Nephron progenitor cell (in vitro differentiated cells): ENCODE results near the gene MAP3K12.
A peak's percentile ranks its signal among the peaks of the same experiment; 100 is the strongest.

Experiments used
- DNase-seq: peaks from one replicate; pipeline ENCODE4 v3.0.0; 2021
- H3K27ac Mint-ChIP-seq: 2 replicates; pipeline ENCODE4 v1.8.0; 2021; ENCODE audit warnings: mild to moderate bottlenecking, moderate library complexity, mixed read lengths
- H3K27me3 Mint-ChIP-seq: 2 replicates; pipeline ENCODE4 v1.8.0; 2021; ENCODE audit warnings: mild to moderate bottlenecking, low read depth, mixed read lengths; ENCODE audit not compliant: poor library complexity
- H3K36me3 Mint-ChIP-seq: 2 replicates; pipeline ENCODE4 v1.8.0; 2021; ENCODE audit warnings: low read depth, mixed read lengths
- H3K4me1 Mint-ChIP-seq: 2 replicates; pipeline ENCODE4 v1.8.0; 2021; ENCODE audit warnings: mixed read lengths
- H3K4me3 Mint-ChIP-seq: 2 replicates; pipeline ENCODE4 v1.8.0; 2021; ENCODE audit warnings: mild to moderate bottlenecking, moderate library complexity, mixed read lengths
- H3K9me3 Mint-ChIP-seq: 2 replicates; pipeline ENCODE4 v1.8.0; 2021; ENCODE audit warnings: mild to moderate bottlenecking, moderate library complexity, mixed read lengths
- CTCF ChIP-seq: fragments of 200-600 bp; sonication (generic); IDR thresholded peaks from 2 replicates; pipeline ENCODE4 v1.5.0; 2021; ENCODE audit warnings: antibody characterized with exemption

MAP3K12 gene

GRCh38 chr12:53502331-53502730, 3.1 kb upstream of the MAP3K12 start:
- Mint-ChIP-seq H3K27me3 (peaks cover 6% of the 10 kb centered on the region), H3K4me3 (peak overlapping the region; percentile 83), H3K9me3 (no peaks in the 10 kb centered on the region), H3K4me1 (peaks cover 41% of the 10 kb centered on the region), H3K27ac (peak overlapping the region; percentile 77), H3K36me3 (peaks cover 11% of the 10 kb centered on the region)
- TF ChIP-seq CTCF = no peak
- DNase-seq = no peak

- TF ChIP-seq CTCF = no peak
- DNase-seq = no peak
- H3K4me1 Mint-ChIP-seq = peaks cover 47% of the 10 kb centered on the region
Observed at GRCh38 chr12:53501615-53502181, 2.4 kb upstream of the MAP3K12 start.

DNA sequence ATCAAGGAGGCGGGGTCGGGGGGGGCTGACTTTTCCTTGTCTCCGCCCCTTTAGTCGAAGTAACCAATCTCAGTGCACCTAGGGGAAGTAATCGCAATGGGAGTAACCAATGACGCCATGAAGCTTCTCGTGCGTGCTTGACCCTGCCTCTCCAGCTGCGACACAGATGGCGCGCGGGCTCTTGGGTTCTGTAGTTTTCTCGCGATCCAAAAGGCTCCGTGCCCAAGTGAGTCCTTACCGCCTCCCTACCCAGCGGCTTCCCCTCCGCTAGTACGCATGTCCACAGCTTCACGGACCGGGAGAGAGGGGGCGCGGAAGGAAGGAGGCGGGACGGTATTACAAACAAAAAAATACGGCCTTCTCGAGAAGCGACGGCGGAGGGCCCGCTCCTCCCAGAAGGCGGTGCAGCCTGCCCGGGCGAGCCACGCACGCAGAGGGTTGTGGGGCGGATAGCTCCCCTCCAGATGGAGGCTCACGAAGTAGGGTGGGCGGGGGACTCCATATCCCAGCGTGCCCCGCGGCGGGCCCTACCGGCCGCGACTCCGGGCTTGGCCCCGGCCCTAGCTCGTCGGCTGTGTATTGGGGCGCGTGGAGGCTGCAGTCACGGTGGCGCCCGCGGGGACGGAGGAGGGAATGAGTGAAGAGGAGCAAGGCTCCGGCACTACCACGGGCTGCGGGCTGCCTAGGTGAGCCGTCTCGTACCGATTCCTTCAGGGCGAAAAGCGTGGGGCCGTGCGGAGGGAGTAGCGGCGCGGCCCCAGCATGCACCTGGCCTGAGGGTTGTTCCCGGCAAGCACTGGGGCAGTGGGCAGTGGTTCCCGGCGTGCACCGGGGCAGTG, 1.7 kb upstream of the MAP3K12 start, which contains the start of gene TARBP2:
Gene TARBP2, plus strand, starts transcription at position 508 of the 839 bp plus-strand sequence. Its CDS starts 126 bp downstream, at position 634.
- DNase-seq = peak; percentile 98
- peak within 1 kb of the TSS; percentile 96 for H3K27ac Mint-ChIP-seq
- peaks cover 7% of the 10 kb centered on the region for H3K27me3 Mint-ChIP-seq
- peaks cover 54% of the 10 kb centered on the region for H3K4me1 Mint-ChIP-seq
- H3K4me3 Mint-ChIP-seq = peak within 1 kb of the TSS; percentile 83
- TF ChIP-seq CTCF = no peak
- peaks cover 11% of the 10 kb centered on the region for H3K36me3 Mint-ChIP-seq
- H3K9me3 Mint-ChIP-seq = no peaks in the 10 kb centered on the region

More at GRCh38 chr12:53501615-53502181, 2.4 kb upstream of the MAP3K12 start:
- H3K27me3 Mint-ChIP-seq = peaks cover 7% of the 10 kb centered on the region
- H3K36me3 Mint-ChIP-seq = peaks cover 11% of the 10 kb centered on the region
- peak overlapping the region; percentile 83 for H3K4me3 Mint-ChIP-seq
- H3K27ac Mint-ChIP-seq = peak overlapping the region; percentile 77
- no peaks in the 10 kb centered on the region for H3K9me3 Mint-ChIP-seq

DNA sequence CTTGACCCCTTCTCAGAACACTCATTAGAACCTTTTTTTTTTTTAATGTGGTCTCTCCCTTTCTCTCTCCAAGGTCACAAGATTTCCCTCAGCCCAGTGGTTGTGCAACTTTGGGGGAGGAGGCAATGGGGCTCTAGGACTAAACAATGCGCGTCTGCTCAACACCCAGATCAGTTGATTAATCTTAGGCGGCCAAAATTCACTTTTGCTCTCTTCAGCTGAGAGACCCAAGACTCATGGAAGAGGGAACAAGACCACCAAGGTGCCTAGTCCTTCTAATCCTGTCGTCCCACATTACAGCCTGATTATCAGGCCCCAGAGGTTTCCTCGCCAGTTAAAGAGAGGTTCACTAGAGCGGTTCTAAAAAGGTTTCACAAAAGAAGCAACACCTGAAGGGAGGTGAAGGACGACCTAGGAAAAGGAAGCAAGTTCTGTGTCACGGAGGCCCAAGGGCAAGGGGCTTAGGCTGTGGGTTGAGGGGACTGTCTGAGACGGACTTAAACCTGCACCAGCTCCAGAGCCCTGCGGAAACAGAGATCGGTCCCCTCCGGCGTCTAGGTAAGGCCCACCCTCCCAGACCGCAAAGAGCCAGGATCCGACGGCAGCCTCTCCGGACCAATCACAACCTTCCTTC, 1.0 kb upstream of the MAP3K12 start:
- Mint-ChIP-seq H3K27ac (peak overlapping the region; percentile 67), H3K4me1 (peaks cover 60% of the 10 kb centered on the region), H3K9me3 (no peaks in the 10 kb centered on the region)

GRCh38 chr12:53498235-53498630, 1.0 kb downstream of the MAP3K12 start:
- no peaks in the 10 kb centered on the region for H3K9me3 Mint-ChIP-seq
- peaks cover 76% of the 10 kb centered on the region for H3K4me1 Mint-ChIP-seq
- TF ChIP-seq CTCF = no peak
- H3K4me3 Mint-ChIP-seq = peak overlapping the region; percentile 83
- H3K36me3 Mint-ChIP-seq = no peaks in the 10 kb centered on the region
- no peak for DNase-seq
- H3K27ac Mint-ChIP-seq = no peak overlapping the region
- H3K27me3 Mint-ChIP-seq = peaks cover 7% of the 10 kb centered on the region

More for the DNA sequence above, 1.0 kb upstream of the MAP3K12 start:
- no peak for DNase-seq
- no peak for TF ChIP-seq CTCF
- H3K4me3 Mint-ChIP-seq = peak overlapping the region; percentile 83
- H3K27me3 Mint-ChIP-seq = peaks cover 7% of the 10 kb centered on the region
- H3K36me3 Mint-ChIP-seq = peaks cover 6% of the 10 kb centered on the region
